ENCODE data around the gene CCDC149. TPM values are rescaled to one million over a fixed set of nuclear protein-coding genes. Genes with fewer than 3 reads are reported as not detected.

The CCDC149 gene
- total RNA-seq, 2 experiments from 2014 or later: not detected

- Mint-ChIP-seq H3K9me3 (no peaks in the 10 kb centered on the region), H3K36me3 (no peaks in the 10 kb centered on the region), H3K27ac (no peak overlapping the region), H3K4me3 (no peak overlapping the region), H3K4me1 (ENCODE audit: low read depth) (no peaks in the 10 kb centered on the region), H3K27me3 (peaks cover 2% of the 10 kb centered on the region)
- no peak for DNase-seq
- intact Hi-C loops (cut with micrococcal nuclease): no loop called here
- CTCF ChIA-PET: interaction anchor here (0.7 kb wide), 1 partner anchor 93 kb away, joined by 4 read pairs; no protein-coding TSS in a partner anchor
- POLR2A ChIA-PET: no interaction called here
Measured at GRCh38 chr4:24887881-24888430, 24.9 kb downstream of the CCDC149 start.

- no peaks in the 10 kb centered on the region for H3K9me3 Mint-ChIP-seq
- intact Hi-C loops (cut with micrococcal nuclease): no loop called here
- no peak overlapping the region for H3K4me3 Mint-ChIP-seq
- no peak overlapping the region for H3K27ac Mint-ChIP-seq
- POLR2A ChIA-PET: no interaction called here
- CTCF ChIA-PET: no interaction called here
- peaks cover 2% of the 10 kb centered on the region for H3K27me3 Mint-ChIP-seq
- no peak for DNase-seq
- H3K4me1 Mint-ChIP-seq (ENCODE audit: low read depth): no peaks in the 10 kb centered on the region
- no peaks in the 10 kb centered on the region for H3K36me3 Mint-ChIP-seq
Measured at GRCh38 chr4:24886596-24886995, 26.2 kb downstream of the CCDC149 start.

GRCh38 chr4:24885342-24885741 lies 27.5 kb downstream of the CCDC149 start:
- POLR2A ChIA-PET: no interaction called here
- Mint-ChIP-seq H3K27ac (no peak overlapping the region), H3K36me3 (no peaks in the 10 kb centered on the region), H3K27me3 (peaks cover 2% of the 10 kb centered on the region), H3K4me3 (no peak overlapping the region), H3K9me3 (no peaks in the 10 kb centered on the region), H3K4me1 (ENCODE audit: low read depth) (no peaks in the 10 kb centered on the region)
- intact Hi-C loops (cut with micrococcal nuclease): no loop called here
- DNase-seq: no peak
- CTCF ChIA-PET: no interaction called here

GRCh38 chr4:24884902-24885301 lies 27.9 kb downstream of the CCDC149 start:
- Mint-ChIP-seq H3K27ac (no peak overlapping the region), H3K4me3 (no peak overlapping the region), H3K36me3 (no peaks in the 10 kb centered on the region), H3K27me3 (peaks cover 2% of the 10 kb centered on the region), H3K4me1 (ENCODE audit: low read depth) (no peaks in the 10 kb centered on the region), H3K9me3 (no peaks in the 10 kb centered on the region)
- CTCF ChIA-PET: no interaction called here
- DNase-seq: no peak
- POLR2A ChIA-PET: no interaction called here
- intact Hi-C loops (cut with micrococcal nuclease): no loop called here

GRCh38 chr4:24881508-24882196 lies 31.2 kb downstream of the CCDC149 start:
- DNase-seq: no peak
- no peaks in the 10 kb centered on the region for H3K27me3 Mint-ChIP-seq
- no peak overlapping the region for H3K4me3 Mint-ChIP-seq
- no peak overlapping the region for H3K27ac Mint-ChIP-seq
- no peaks in the 10 kb centered on the region for H3K9me3 Mint-ChIP-seq
- intact Hi-C loops (cut with micrococcal nuclease): no loop called here
- CTCF ChIA-PET: no interaction called here
- H3K4me1 Mint-ChIP-seq (ENCODE audit: low read depth): no peaks in the 10 kb centered on the region
- H3K36me3 Mint-ChIP-seq: no peaks in the 10 kb centered on the region
- POLR2A ChIA-PET: no interaction called here

GRCh38 chr4:24880186-24880585 lies 32.7 kb downstream of the CCDC149 start:
- no peaks in the 10 kb centered on the region for H3K27me3 Mint-ChIP-seq
- no peaks in the 10 kb centered on the region for H3K36me3 Mint-ChIP-seq
- ChIA-PET POLR2A (no interaction called here), CTCF (no interaction called here)
- no peak for DNase-seq
- H3K27ac Mint-ChIP-seq: no peak overlapping the region
- intact Hi-C loops (cut with micrococcal nuclease): no loop called here
- H3K4me3 Mint-ChIP-seq: no peak overlapping the region
- no peaks in the 10 kb centered on the region for H3K4me1 Mint-ChIP-seq (ENCODE audit: low read depth)
- H3K9me3 Mint-ChIP-seq: no peaks in the 10 kb centered on the region

- no peaks in the 10 kb centered on the region for H3K4me1 Mint-ChIP-seq (ENCODE audit: low read depth)
- intact Hi-C loops (cut with micrococcal nuclease): no loop called here
- H3K36me3 Mint-ChIP-seq: no peaks in the 10 kb centered on the region
- H3K9me3 Mint-ChIP-seq: no peaks in the 10 kb centered on the region
- no peak for DNase-seq
- ChIA-PET POLR2A (no interaction called here), CTCF (no interaction called here)
- H3K27ac Mint-ChIP-seq: no peak overlapping the region
- H3K4me3 Mint-ChIP-seq: no peak overlapping the region
- H3K27me3 Mint-ChIP-seq: no peaks in the 10 kb centered on the region
Measured at GRCh38 chr4:24878636-24879016, 34.2 kb downstream of the CCDC149 start.

- no peak for DNase-seq
- no peaks in the 10 kb centered on the region for H3K36me3 Mint-ChIP-seq
- no peak overlapping the region for H3K27ac Mint-ChIP-seq
- no peaks in the 10 kb centered on the region for H3K9me3 Mint-ChIP-seq
- ChIA-PET CTCF (no interaction called here), POLR2A (no interaction called here)
- intact Hi-C loops (cut with micrococcal nuclease): no loop called here
- no peaks in the 10 kb centered on the region for H3K27me3 Mint-ChIP-seq
- no peak overlapping the region for H3K4me3 Mint-ChIP-seq
- no peaks in the 10 kb centered on the region for H3K4me1 Mint-ChIP-seq (ENCODE audit: low read depth)
Measured at GRCh38 chr4:24877868-24878635, 34.8 kb downstream of the CCDC149 start.

- Mint-ChIP-seq H3K4me1 (ENCODE audit: low read depth) (no peaks in the 10 kb centered on the region), H3K9me3 (no peaks in the 10 kb centered on the region), H3K27me3 (no peaks in the 10 kb centered on the region), H3K4me3 (no peak overlapping the region), H3K27ac (no peak overlapping the region), H3K36me3 (no peaks in the 10 kb centered on the region)
- CTCF ChIA-PET: interaction anchor here (0.7 kb wide), 1 partner anchor 8 kb away, joined by 3 read pairs; no protein-coding TSS in a partner anchor
- intact Hi-C loops (cut with micrococcal nuclease): no loop called here
- no peak for DNase-seq
- POLR2A ChIA-PET: no interaction called here
Measured at GRCh38 chr4:24876431-24876830, 36.4 kb downstream of the CCDC149 start.

- Mint-ChIP-seq H3K4me3 (no peak overlapping the region), H3K27me3 (peaks cover 5% of the 10 kb centered on the region), H3K9me3 (no peaks in the 10 kb centered on the region), H3K36me3 (no peaks in the 10 kb centered on the region), H3K4me1 (ENCODE audit: low read depth) (no peaks in the 10 kb centered on the region), H3K27ac (no peak overlapping the region)
- no peak for DNase-seq
- intact Hi-C loops (cut with micrococcal nuclease): no loop called here
- POLR2A ChIA-PET: no interaction called here
- CTCF ChIA-PET: no interaction called here
Measured at GRCh38 chr4:24872720-24873119, 40.1 kb downstream of the CCDC149 start.

- ChIA-PET CTCF (no interaction called here), POLR2A (no interaction called here)
- no peaks in the 10 kb centered on the region for H3K4me1 Mint-ChIP-seq (ENCODE audit: low read depth)
- H3K9me3 Mint-ChIP-seq: no peaks in the 10 kb centered on the region
- no peak overlapping the region for H3K4me3 Mint-ChIP-seq
- H3K27ac Mint-ChIP-seq: no peak overlapping the region
- intact Hi-C loops (cut with micrococcal nuclease): no loop called here
- no peaks in the 10 kb centered on the region for H3K36me3 Mint-ChIP-seq
- DNase-seq: no peak
- peaks cover 5% of the 10 kb centered on the region for H3K27me3 Mint-ChIP-seq
Measured at GRCh38 chr4:24871210-24871609, 41.6 kb downstream of the CCDC149 start.

- Mint-ChIP-seq H3K36me3 (peaks cover 3% of the 10 kb centered on the region), H3K9me3 (peaks cover 18% of the 10 kb centered on the region), H3K4me1 (ENCODE audit: low read depth) (no peaks in the 10 kb centered on the region), H3K27me3 (peaks cover 5% of the 10 kb centered on the region), H3K27ac (no peak overlapping the region), H3K4me3 (no peak overlapping the region)
- intact Hi-C loops (cut with micrococcal nuclease): no loop called here
- ChIA-PET CTCF (interaction anchor here (0.8 kb wide), 1 partner anchor 112 kb away, joined by 4 read pairs; no protein-coding TSS in a partner anchor), POLR2A (no interaction called here)
- DNase-seq: no peak
Measured at GRCh38 chr4:24867766-24868296, 45.0 kb downstream of the CCDC149 start.
